WTC11 (cell line): ENCODE data around the gene MOV10L1. TPM values are rescaled to one million over a fixed set of nuclear protein-coding genes. Genes with fewer than 3 reads are reported as not detected.

Experiments used
- ATAC-seq: fragments of 200-7000 bp; cut with Tn5 transposase; 2 replicates; pipeline ENCODE4 v1.10.0; 2021; ENCODE audit warnings: mild to moderate bottlenecking, moderate library complexity
- CTCF ChIA-PET: fragments of 300-600 bp; sonication (Branson Sonifier 250); formaldehyde crosslinking; loops from one replicate; lab custom pipeline; 2021; ENCODE audit warnings: antibody characterized with exemption; lab: Charles Lee
- POLR2A ChIA-PET: fragments of 350-600 bp; sonication (Branson Sonifier 250); formaldehyde crosslinking; loops from one replicate; lab custom pipeline; 2021; ENCODE audit warnings: antibody characterized with exemption; lab: Charles Lee
- DNase-seq: peaks from one replicate; pipeline ENCODE4 v3.0.0; 2021; ENCODE audit warnings: low spot score
- H3K27ac Mint-ChIP-seq: 2 replicates; pipeline ENCODE4 v1.8.0; 2021; ENCODE audit warnings: mixed read lengths
- H3K27me3 Mint-ChIP-seq: 2 replicates; pipeline ENCODE4 v1.8.0; 2021; ENCODE audit warnings: low read depth, mild to moderate bottlenecking, moderate library complexity, mixed read lengths
- H3K36me3 Mint-ChIP-seq: 2 replicates; pipeline ENCODE4 v1.8.0; 2021; ENCODE audit warnings: mixed read lengths
- H3K4me1 Mint-ChIP-seq: 2 replicates; pipeline ENCODE4 v1.8.0; 2022; ENCODE audit warnings: mixed read lengths
- H3K4me3 Mint-ChIP-seq: 2 replicates; pipeline ENCODE4 v1.8.0; 2021; ENCODE audit warnings: mild to moderate bottlenecking, moderate library complexity, mixed read lengths
- H3K9me3 Mint-ChIP-seq: 2 replicates; pipeline ENCODE4 v1.8.0; 2021; ENCODE audit warnings: mixed read lengths
- CREB1 ChIP-seq: sonication (generic); formaldehyde crosslinking; IDR thresholded peaks from 2 replicates; pipeline ENCODE4 v1.8.0; 2023; ENCODE audit warnings: mild to moderate bottlenecking, missing genetic modification reagents
- ESRRA ChIP-seq: sonication (generic); formaldehyde crosslinking; IDR thresholded peaks from 2 replicates; pipeline ENCODE4 v1.8.1; 2022; ENCODE audit warnings: mild to moderate bottlenecking, missing genetic modification reagents, borderline replicate concordance
- NFE2L1 ChIP-seq: sonication (generic); formaldehyde crosslinking; IDR thresholded peaks from 2 replicates; pipeline ENCODE4 v1.8.1; 2023; ENCODE audit warnings: missing genetic modification reagents
- NR1H2 ChIP-seq: sonication (generic); formaldehyde crosslinking; IDR thresholded peaks from 2 replicates; pipeline ENCODE4 v1.9.0; 2021; ENCODE audit warnings: mild to moderate bottlenecking, moderate library complexity, missing genetic modification reagents
- NR3C1 ChIP-seq: sonication (generic); formaldehyde crosslinking; conservative IDR thresholded peaks from 2 replicates; pipeline ENCODE4 v1.8.1; 2023; ENCODE audit warnings: low read depth, mild to moderate bottlenecking, missing genetic modification reagents
- SOX15 ChIP-seq: fragments of 250-450 bp; sonication (Bioruptor Pico); IDR thresholded peaks from 2 replicates; pipeline ENCODE4 v1.9.0; 2021; ENCODE audit warnings: mild to moderate bottlenecking
- SP1 ChIP-seq: sonication (generic); formaldehyde crosslinking; conservative IDR thresholded peaks from 2 replicates; pipeline ENCODE4 v1.8.1; 2022; ENCODE audit warnings: missing genetic modification reagents
- TEAD4 ChIP-seq: sonication (generic); formaldehyde crosslinking; IDR thresholded peaks from 2 replicates; pipeline ENCODE4 v1.8.0; 2022; ENCODE audit warnings: mild to moderate bottlenecking, missing genetic modification reagents
- ZBTB21 ChIP-seq: sonication (generic); formaldehyde crosslinking; IDR thresholded peaks from 2 replicates; pipeline ENCODE4 v1.8.1; 2023; ENCODE audit warnings: mild to moderate bottlenecking, missing genetic modification reagents, borderline replicate concordance
- ZNF263 ChIP-seq: sonication (generic); formaldehyde crosslinking; IDR thresholded peaks from 2 replicates; pipeline ENCODE4 v1.8.1; 2022; ENCODE audit warnings: low read depth, mild to moderate bottlenecking, moderate library complexity, missing genetic modification reagents
- total RNA-seq: library from RNA; stranded (reverse); gene quantifications from 3 replicates; pipeline ENCODE4 v1.2.3, GENCODE V29; 2021
- TF ChIP-seq, protein P1 (sequence below): sonication (generic); formaldehyde crosslinking; conservative IDR thresholded peaks from 2 replicates; pipeline ENCODE4 v1.8.1; 2022; ENCODE audit warnings: mild to moderate bottlenecking, missing genetic modification reagents
- TF ChIP-seq, protein P2 (sequence below): sonication (generic); formaldehyde crosslinking; IDR thresholded peaks from 2 replicates; pipeline ENCODE4 v1.8.0; 2022; ENCODE audit warnings: mild to moderate bottlenecking, missing genetic modification reagents
- TF ChIP-seq, protein P3 (sequence below): sonication (generic); formaldehyde crosslinking; IDR thresholded peaks from 2 replicates; pipeline ENCODE4 v1.8.0; 2022; ENCODE audit warnings: mild to moderate bottlenecking, missing genetic modification reagents
- TF ChIP-seq, protein P4 (sequence below): fragments of 250-450 bp; sonication (Bioruptor Pico); IDR thresholded peaks from 2 replicates; pipeline ENCODE4 v1.8.0; 2021; ENCODE audit warnings: mild to moderate bottlenecking
- TF ChIP-seq, protein P5 (sequence below): sonication (generic); formaldehyde crosslinking; IDR thresholded peaks from 2 replicates; pipeline ENCODE4 v1.8.1; 2022; ENCODE audit warnings: low read depth, missing genetic modification reagents, borderline replicate concordance
- TF ChIP-seq, protein P6 (sequence below): sonication (generic); formaldehyde crosslinking; IDR thresholded peaks from 2 replicates; pipeline ENCODE4 v1.8.1; 2023; ENCODE audit warnings: mild to moderate bottlenecking, missing genetic modification reagents, borderline replicate concordance
- TF ChIP-seq, protein P7 (sequence below): sonication (generic); formaldehyde crosslinking; IDR thresholded peaks from 2 replicates; pipeline ENCODE4 v1.8.1; 2023; ENCODE audit warnings: mild to moderate bottlenecking, missing genetic modification reagents, moderate library complexity

Gene MOV10L1
- total RNA-seq, 1 experiment from 2014 or later = not detected

DNA sequence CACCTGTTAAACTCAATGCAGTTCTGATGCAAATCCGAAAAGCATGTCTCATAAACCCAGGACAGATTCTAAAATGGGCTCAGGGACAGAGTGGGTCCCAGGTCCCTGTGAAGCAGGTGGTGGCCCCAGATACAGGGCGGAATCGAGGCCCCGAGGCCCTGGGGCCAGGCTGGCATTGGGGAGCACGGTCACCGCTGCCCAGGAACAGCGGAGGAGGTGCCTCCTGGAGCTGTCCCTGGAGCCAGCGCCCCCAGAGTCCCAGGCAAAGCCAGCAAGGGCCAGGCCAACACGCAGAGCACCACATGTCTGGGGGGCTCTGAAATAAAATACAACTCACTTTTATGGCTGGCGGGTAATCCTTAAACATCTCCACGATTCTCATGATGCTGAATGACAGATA, 21.7 kb upstream of the MOV10L1 start:
- H3K9me3 Mint-ChIP-seq = no peaks in the 10 kb centered on the region

DNA sequence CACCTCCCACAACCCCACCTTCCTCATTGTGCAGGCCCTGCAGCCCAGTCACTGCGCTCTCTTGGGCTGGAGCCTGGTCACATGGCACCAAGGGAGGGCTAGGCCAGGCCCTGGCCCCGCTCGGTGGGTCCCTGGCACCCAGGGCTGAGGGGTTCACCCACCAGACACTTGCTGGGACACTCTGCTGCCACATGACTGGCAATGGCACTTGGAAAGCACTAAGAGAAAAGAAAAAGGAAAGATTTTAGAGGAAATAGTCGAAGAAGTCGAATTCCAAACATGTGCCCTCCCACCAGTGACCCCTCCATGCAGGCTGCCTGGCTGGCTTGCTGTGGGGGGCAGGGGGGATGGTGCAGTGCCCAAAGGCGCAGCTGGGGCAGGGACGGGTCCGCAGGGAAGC, 19.4 kb upstream of the MOV10L1 start:
- Mint-ChIP-seq H3K27ac (no peak overlapping the region), H3K36me3 (no peaks in the 10 kb centered on the region), H3K4me3 (no peak overlapping the region), H3K27me3 (no peaks in the 10 kb centered on the region), H3K9me3 (no peaks in the 10 kb centered on the region), H3K4me1 (no peaks in the 10 kb centered on the region)
- ChIA-PET CTCF (interaction anchor here (1.2 kb wide), 1 partner anchor 11 kb away, joined by 3 read pairs; no protein-coding TSS in a partner anchor), POLR2A (no interaction called here)
- TF ChIP-seq ZBTB21 (CRISPR knock-in tag) (no peak), ESRRA (CRISPR knock-in tag) (no peak), ZNF263 (no peak), CREB1 (CRISPR knock-in tag) (no peak), SP1 (no peak)
- TF ChIP-seq, protein P1, sequence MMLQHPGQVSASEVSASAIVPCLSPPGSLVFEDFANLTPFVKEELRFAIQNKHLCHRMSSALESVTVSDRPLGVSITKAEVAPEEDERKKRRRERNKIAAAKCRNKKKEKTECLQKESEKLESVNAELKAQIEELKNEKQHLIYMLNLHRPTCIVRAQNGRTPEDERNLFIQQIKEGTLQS (CRISPR knock-in tag) = no peak
- TF ChIP-seq, protein P2, sequence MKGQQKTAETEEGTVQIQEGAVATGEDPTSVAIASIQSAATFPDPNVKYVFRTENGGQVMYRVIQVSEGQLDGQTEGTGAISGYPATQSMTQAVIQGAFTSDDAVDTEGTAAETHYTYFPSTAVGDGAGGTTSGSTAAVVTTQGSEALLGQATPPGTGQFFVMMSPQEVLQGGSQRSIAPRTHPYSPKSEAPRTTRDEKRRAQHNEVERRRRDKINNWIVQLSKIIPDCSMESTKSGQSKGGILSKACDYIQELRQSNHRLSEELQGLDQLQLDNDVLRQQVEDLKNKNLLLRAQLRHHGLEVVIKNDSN (CRISPR knock-in tag) = no peak
- TF ChIP-seq, protein P3, sequence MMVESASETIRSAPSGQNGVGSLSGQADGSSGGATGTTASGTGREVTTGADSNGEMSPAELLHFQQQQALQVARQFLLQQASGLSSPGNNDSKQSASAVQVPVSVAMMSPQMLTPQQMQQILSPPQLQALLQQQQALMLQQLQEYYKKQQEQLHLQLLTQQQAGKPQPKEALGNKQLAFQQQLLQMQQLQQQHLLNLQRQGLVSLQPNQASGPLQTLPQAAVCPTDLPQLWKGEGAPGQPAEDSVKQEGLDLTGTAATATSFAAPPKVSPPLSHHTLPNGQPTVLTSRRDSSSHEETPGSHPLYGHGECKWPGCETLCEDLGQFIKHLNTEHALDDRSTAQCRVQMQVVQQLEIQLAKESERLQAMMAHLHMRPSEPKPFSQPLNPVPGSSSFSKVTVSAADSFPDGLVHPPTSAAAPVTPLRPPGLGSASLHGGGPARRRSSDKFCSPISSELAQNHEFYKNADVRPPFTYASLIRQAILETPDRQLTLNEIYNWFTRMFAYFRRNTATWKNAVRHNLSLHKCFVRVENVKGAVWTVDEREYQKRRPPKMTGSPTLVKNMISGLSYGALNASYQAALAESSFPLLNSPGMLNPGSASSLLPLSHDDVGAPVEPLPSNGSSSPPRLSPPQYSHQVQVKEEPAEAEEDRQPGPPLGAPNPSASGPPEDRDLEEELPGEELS = no peak
- TF ChIP-seq, protein P4, sequence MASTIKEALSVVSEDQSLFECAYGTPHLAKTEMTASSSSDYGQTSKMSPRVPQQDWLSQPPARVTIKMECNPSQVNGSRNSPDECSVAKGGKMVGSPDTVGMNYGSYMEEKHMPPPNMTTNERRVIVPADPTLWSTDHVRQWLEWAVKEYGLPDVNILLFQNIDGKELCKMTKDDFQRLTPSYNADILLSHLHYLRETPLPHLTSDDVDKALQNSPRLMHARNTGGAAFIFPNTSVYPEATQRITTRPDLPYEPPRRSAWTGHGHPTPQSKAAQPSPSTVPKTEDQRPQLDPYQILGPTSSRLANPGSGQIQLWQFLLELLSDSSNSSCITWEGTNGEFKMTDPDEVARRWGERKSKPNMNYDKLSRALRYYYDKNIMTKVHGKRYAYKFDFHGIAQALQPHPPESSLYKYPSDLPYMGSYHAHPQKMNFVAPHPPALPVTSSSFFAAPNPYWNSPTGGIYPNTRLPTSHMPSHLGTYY (CRISPR knock-in tag) = no peak
- TF ChIP-seq, protein P5, sequence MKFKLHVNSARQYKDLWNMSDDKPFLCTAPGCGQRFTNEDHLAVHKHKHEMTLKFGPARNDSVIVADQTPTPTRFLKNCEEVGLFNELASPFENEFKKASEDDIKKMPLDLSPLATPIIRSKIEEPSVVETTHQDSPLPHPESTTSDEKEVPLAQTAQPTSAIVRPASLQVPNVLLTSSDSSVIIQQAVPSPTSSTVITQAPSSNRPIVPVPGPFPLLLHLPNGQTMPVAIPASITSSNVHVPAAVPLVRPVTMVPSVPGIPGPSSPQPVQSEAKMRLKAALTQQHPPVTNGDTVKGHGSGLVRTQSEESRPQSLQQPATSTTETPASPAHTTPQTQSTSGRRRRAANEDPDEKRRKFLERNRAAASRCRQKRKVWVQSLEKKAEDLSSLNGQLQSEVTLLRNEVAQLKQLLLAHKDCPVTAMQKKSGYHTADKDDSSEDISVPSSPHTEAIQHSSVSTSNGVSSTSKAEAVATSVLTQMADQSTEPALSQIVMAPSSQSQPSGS (CRISPR knock-in tag) = no peak
- no peak for ATAC-seq
- no peak for DNase-seq

More for the DNA sequence above, 21.7 kb upstream of the MOV10L1 start:
- CTCF ChIA-PET = interaction anchor here (1.2 kb wide), 1 partner anchor 74 kb away, joined by 3 read pairs; no protein-coding TSS in a partner anchor
- Mint-ChIP-seq H3K4me1 (no peaks in the 10 kb centered on the region), H3K36me3 (no peaks in the 10 kb centered on the region), H3K27ac (no peak overlapping the region), H3K27me3 (no peaks in the 10 kb centered on the region), H3K4me3 (no peak overlapping the region)
- POLR2A ChIA-PET = no interaction called here
- TF ChIP-seq NR1H2 (CRISPR knock-in tag) = no peak
- TF ChIP-seq NFE2L1 (CRISPR knock-in tag) = no peak
- TF ChIP-seq, protein P6, sequence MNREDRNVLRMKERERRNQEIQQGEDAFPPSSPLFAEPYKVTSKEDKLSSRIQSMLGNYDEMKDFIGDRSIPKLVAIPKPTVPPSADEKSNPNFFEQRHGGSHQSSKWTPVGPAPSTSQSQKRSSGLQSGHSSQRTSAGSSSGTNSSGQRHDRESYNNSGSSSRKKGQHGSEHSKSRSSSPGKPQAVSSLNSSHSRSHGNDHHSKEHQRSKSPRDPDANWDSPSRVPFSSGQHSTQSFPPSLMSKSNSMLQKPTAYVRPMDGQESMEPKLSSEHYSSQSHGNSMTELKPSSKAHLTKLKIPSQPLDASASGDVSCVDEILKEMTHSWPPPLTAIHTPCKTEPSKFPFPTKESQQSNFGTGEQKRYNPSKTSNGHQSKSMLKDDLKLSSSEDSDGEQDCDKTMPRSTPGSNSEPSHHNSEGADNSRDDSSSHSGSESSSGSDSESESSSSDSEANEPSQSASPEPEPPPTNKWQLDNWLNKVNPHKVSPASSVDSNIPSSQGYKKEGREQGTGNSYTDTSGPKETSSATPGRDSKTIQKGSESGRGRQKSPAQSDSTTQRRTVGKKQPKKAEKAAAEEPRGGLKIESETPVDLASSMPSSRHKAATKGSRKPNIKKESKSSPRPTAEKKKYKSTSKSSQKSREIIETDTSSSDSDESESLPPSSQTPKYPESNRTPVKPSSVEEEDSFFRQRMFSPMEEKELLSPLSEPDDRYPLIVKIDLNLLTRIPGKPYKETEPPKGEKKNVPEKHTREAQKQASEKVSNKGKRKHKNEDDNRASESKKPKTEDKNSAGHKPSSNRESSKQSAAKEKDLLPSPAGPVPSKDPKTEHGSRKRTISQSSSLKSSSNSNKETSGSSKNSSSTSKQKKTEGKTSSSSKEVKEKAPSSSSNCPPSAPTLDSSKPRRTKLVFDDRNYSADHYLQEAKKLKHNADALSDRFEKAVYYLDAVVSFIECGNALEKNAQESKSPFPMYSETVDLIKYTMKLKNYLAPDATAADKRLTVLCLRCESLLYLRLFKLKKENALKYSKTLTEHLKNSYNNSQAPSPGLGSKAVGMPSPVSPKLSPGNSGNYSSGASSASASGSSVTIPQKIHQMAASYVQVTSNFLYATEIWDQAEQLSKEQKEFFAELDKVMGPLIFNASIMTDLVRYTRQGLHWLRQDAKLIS (CRISPR knock-in tag) = no peak
- TF ChIP-seq NR3C1 (CRISPR knock-in tag) = no peak
- TF ChIP-seq, protein P7, sequence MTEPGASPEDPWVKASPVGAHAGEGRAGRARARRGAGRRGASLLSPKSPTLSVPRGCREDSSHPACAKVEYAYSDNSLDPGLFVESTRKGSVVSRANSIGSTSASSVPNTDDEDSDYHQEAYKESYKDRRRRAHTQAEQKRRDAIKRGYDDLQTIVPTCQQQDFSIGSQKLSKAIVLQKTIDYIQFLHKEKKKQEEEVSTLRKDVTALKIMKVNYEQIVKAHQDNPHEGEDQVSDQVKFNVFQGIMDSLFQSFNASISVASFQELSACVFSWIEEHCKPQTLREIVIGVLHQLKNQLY (CRISPR knock-in tag) = no peak
- TF ChIP-seq TEAD4 (CRISPR knock-in tag) = no peak
- TF ChIP-seq SOX15 (CRISPR knock-in tag) = no peak
- ATAC-seq = no peak
- DNase-seq = no peak
